Measurements from ENCODE around the gene FAM200A.
A peak's percentile ranks its signal among the peaks of the same experiment; 100 is the strongest.
"Not testable (repeated sequence)": the region's sequence is repeated elsewhere in the genome, so short reads cannot be mapped to it uniquely, and the experiment has no call there.

Gene FAM200A

DNA sequence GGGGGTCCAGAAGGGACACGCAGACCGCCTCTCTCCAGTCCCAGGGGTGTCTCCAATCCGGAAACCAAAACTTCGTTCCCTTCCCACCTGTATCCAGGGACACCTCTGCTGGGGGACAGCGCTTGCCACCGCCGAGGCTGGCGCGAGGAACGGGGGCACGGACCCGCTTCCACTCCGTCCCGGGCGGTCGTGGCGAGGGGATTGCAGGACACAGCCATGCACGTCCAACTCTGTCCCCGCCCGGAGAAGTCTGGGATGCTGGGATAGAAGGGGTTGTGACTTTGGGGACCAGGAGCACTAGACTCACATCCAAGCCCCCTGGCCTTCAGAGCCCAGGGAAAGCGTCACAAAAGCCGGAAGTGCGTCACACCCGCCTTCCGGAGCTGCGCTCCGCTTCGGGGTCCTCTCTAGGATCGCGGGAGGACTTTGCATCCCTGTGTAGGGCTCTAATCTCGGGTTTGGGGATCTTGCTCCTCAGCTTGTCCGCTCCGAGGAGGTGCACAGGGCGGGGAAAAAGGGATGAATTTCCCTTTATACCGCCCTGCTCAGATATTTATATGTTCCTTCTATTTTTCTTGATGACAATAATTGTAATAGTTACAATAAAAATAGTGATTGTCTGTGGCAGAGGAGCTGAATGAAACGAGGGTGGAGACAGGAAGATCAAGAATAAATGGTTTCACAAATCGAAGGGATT is at the start of gene FAM200A:
TSS of gene FAM200A (minus strand) at position 348 of the 697 bp plus-strand sequence. CDS start 3,707 bp downstream, outside the sequence.
- DNase-seq (ENCODE audit: low read depth in 2 of 2) = peak; percentile 72 to 82

DNA sequence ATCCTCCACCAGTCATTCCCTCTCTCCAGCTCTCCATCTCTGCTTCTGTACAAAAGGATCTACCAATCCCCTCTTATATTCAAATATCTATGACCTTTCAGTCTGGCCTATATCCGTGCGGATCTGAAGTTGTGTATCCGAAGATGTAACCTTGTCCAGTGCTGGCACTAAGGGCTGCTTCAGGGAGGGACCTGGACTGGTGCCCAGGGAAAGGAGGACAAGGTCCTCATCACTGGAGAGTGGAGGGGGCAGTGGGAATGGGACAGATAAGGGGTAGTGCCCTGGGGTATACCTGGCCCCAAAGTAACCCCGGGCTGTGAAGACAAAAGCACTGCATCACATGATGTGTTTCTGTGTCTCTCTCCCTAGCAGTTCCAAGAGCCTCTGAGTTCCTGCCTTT is 47.9 kb upstream of the FAM200A start:
- DNase-seq (ENCODE audit: low read depth in 2 of 2) = no peak

DNA sequence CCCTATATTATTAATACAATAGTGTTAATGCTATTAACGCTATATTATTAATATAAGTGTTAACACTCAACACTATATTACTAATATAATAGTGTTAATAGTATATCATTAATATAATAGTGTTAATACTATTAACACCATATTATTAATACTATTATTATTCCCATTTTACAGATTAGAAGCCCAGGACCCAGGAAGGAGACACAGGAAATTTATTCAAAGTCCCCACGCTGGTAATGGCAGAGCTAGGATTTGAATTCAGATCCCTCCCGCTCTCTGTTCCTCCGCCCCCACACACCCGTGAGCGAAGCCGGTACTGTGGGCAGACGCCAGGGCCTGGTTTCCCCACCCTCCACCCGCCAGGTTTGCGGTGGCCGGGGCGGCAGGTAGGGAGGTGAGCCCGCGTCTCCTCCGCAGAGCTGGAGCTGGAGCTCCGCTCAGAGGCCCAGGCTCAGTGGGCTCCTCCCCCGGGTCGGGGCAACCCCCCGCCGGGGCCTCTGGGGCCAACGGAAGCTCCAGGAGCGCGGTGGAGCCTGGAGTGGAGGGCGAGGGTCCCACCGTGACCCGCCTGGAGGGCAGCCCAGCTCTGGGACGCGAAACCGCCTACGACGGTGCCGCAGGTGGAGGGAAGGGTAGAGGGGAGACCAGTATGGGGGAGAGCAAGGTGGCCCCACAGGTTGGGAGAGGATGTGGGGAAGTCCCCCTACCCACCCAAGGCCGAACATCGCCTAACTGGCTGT is 46.0 kb upstream of the FAM200A start, which contains the start of gene TMEM225B:
TSS of gene TMEM225B (plus strand) at position 506 of the 740 bp plus-strand sequence. CDS start 6,122 bp downstream, outside the sequence.
- DNase-seq (ENCODE audit: low read depth in 2 of 2) = no peak

DNA sequence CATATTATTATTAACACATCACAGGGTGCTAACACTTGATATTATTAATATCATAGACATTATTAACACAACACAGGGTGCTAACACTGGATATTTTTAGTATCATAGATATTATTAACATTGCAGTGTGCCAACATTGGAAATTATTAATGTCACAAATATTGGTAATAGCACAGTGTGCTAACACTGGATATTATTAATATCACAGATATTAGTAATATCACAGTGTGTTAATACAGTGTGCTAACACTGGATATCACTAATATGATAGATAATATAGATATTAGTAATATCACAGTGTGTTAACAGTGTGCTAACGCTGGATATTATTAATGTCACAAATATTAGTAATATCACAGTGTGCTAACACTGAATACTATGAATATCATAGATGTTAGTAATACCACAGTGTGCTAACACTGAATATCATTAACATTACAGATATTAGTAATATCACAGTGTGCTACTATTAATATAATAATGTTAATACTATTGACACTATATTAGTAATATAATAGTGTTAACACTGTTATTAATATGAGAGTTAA is 44.6 kb upstream of the FAM200A start:
- no peak for DNase-seq (ENCODE audit: low read depth in 2 of 2)

DNA sequence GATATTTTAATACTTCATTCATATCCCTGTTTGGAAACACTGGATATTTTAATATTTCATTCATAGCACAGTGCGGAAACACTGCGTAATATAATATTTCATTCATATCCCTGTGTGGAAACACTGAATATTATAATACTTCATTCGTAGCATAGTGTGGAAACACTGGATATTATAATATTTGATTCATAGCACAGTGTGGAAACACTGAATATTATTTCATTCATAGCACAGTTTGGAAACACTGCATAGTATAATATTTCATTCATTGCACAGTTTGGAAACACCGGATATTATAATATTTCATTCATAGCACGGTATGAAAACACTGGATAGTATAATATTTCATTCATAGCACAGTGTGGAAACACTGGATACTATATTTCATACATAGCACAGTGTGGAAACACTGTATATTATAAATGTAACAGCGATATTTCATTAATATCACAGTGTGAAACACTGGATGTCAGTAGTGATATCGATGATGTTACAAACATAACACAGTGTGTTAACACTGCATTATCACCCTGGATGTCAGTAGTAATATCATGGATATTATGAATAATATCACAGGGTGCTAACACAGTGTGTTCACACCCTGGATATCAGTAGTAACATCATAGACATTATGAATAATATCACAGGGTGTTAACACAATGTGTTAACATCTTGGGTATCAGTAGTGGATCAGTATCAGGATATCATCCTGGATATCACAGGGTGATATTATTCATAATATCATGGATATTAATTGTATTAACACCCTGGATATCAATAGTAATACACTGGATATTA is 43.2 kb upstream of the FAM200A start:
- DNase-seq (ENCODE audit: low read depth in 2 of 2) = no peak

DNA sequence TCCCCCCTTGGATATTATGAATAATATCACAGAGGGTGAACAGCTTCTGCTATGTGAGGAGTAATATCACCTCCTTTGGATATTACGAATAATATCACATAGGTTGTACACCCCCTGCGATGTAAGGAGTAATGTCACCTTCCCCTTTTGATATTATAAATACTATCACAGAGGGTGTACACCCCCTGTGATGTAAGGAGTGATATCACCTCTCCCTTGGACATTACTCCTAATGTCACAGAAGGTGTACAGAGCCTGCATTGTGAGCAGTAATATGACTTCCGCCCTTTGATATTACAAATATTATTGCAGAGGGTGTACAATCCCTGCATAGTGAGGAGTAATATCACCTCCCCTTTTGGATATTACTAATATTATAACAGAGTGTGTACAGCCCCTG is 37.0 kb upstream of the FAM200A start:
- DNase-seq (ENCODE audit: low read depth in 2 of 2) = no peak

DNA sequence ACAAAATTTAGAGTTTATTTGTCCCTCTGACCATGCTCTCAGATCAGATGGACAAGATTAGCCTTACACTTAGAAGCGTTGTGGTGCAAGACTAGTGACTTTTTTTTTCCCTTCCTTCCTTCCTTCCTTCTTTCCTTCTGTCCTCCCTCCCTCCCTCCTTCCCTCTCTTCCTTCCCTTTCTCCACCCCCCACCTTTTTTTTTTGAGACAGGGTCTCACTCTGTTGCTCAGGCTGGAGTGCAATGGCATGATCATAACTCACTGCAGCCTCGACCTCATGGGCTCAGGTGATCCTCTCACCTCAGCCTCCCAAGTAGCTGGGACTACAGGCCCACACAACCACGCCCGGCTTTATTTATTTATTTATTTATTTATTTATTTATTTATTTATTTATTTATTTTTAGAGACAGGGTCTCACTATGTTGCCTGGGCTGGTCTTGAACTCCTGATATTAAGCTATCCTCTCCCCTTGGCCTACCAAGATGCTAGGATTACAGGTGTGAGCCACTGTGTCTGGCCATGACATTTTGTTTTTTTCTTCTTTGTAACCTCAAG is 28.9 kb upstream of the FAM200A start:
- DNase-seq (ENCODE audit: low read depth in 2 of 2) = not testable (repeated sequence)

DNA sequence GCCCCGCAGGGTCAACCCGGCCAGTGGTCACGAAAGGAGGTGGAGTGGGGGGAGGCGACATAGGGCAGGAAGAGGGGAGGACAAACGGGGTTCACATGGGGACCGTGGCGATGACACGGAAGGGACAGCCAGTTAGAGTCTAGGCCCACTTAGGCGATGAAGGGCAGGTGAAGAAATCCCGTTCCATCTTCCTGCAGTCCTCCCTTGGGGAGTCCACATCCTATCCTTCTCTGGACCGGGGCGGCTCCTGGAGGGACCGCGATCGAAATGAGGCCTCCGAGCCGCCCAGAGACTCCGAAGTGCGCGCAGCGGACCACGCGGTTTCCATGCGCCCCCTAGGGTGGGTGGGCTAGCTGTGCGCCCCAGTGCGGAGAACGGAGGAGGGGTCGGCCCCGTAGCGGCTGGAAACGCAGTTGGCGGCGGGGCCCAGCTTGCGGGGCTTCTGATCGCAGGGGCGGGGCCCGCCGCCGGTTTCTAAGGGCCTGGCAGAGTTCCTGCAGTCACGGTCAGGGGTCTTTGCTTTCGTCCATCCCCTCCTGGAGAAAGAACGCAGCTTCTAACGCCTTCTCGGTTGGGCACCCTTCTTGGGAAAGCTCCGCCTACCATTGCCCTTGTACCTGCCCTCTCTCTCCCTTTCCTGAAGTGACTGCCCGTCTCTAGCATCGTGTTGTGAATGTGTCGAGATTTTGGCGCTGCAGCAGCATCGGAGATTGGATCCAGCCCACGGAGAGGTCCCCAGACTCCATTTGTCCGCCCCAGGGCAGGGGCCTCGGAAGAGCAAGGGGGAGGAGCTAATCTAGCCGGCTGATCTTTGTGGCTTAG is 28.3 kb upstream of the FAM200A start:
- DNase-seq (ENCODE audit: low read depth in 2 of 2) = peak; percentile 33 to 38

DNA sequence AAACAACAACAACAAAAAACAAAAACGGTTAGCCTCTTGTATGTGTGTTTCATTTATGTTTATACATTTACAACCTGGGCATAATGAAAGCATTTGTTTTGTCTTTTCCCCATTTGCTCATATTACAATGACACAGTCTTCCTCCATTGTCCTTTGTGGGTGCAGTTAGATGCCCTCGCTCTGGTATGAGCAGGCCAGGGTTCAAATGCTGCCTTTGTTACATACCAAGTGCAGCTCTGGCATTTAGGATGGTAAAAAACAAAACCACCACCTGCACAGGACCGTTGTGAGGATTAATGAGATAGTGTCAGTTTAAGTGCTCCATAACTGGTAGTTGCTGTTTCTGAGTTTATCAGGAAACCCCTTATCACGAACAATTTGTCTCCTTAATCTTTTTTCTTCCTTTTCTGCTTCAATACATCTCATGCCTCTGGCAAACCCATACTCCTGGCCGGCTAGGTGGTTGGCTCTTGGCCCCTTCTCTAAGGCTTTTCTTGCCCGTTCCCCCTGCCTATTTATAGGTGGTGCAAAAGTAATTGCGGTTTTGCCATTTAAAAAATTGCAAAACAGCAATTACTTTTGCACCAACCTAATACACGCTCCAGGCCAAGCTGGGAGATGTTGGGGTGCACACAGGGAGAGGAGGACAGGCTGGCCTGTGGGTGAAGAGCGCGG is 27.5 kb upstream of the FAM200A start:
- no peak for DNase-seq (ENCODE audit: low read depth in 2 of 2)

DNA sequence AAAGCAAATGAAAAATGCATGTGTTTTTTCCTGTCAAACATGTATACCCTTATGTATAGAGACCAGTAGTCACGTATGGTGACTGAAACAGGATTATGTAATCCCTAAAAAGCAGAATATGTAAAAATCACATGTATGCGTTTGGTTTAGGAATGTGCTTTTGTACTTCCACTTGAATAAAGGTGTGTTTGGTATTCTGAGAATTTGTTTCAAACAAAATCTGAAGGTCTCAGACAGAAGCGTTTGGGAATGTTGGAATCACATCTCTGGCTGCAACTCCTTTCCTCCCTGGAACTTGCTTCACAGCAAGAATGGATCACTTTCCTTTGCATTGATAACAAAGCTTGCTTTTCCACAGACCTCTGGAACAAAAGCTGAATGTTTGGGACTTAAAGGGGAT is 24.3 kb upstream of the FAM200A start:
- no peak for DNase-seq (ENCODE audit: low read depth in 2 of 2)

DNA sequence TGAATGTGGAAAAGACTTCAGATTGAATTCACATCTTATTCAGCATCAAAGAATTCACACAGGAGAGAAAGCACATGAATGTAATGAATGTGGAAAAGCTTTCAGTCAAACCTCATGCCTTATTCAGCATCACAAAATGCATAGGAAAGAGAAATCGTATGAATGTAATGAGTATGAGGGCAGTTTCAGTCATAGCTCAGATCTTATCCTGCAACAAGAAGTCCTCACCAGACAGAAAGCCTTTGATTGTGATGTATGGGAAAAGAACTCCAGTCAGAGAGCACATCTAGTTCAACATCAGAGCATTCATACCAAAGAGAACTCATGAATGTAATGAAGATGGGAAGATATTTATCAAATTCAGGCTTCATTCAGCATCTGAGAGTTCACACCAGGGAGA is 21.3 kb upstream of the FAM200A start:
- DNase-seq (ENCODE audit: low read depth in 2 of 2) = no peak

DNA sequence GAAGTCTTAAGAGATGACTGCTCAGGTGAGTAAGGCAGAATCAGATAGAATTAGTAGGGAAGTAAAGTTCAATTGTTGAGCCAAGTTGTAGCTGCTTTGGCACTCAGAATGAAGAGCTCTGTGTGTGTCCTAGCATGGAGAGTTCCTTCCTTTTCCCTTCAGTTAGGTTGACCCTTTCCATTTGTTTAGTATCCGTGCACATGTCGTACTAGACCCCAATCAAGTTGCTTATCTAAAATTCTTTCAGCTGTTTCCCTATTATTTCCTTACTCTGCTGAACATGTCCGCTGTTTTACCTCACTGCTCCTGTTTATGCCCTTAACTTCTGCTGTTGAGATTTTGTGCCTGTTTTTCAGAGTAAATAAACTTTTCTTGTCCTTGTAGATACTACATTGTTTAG is 19.9 kb upstream of the FAM200A start:
- no peak for DNase-seq (ENCODE audit: low read depth in 2 of 2)

DNA sequence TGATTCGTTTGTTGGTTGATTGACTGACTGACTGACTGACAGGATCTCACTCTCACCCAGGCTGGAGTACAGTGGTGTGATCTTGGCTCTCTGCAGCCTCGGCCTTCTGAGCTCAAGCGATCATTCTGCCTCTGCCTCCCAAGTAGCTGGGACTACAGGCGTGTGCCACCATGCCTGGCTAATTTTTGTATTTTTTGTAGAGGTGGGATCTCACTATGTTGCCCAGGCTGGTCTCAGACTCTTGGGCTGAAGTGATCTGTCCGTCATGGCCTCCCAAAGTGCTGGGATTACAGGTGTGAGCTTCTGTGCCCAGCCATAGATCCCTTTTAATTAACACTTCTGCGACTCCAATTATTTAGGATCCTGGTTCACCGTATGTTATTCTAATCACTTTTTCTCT is 16.9 kb upstream of the FAM200A start:
- DNase-seq (ENCODE audit: low read depth in 2 of 2) = not testable (repeated sequence)

DNA sequence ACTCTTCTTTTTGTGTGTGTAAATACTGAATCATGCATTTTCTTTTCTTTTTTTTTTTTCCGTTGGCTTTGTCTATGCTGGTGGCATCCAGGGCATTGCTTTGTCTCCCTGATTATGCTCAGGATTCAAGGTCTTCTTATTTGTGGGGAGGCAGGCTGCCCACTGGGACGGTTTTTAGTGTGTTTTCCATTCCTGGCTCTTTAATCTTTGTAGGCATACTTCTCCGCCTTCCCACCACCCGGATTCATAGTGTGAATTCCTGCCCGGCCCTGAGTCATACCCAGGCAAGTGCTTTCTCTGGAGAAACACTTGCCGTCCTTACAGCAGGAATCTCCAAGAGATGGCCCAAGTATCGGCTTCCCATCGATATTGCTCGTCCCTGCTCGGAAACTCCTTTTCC is 11.7 kb upstream of the FAM200A start:
- no peak for DNase-seq (ENCODE audit: low read depth in 2 of 2)

DNA sequence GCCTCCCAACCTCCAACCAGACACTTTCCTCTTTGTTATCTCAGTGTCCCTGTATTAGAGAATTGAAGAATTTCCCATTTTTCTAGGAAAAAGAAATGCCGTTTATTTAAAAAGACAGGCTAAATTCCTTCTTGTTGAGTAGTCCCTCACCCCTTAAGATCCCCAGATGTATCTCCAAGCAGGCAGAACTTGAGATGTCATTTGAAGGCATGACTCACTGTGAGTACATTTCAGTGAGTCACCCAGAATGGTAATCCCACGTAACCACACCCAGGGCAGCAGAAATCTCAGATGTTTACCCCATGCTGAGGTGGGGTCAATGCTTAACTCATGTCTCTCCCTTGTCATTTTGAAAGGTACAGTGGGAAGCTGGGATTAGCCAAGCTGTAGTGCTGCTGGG is 10.9 kb upstream of the FAM200A start:
- DNase-seq (ENCODE audit: low read depth in 2 of 2) = no peak

DNA sequence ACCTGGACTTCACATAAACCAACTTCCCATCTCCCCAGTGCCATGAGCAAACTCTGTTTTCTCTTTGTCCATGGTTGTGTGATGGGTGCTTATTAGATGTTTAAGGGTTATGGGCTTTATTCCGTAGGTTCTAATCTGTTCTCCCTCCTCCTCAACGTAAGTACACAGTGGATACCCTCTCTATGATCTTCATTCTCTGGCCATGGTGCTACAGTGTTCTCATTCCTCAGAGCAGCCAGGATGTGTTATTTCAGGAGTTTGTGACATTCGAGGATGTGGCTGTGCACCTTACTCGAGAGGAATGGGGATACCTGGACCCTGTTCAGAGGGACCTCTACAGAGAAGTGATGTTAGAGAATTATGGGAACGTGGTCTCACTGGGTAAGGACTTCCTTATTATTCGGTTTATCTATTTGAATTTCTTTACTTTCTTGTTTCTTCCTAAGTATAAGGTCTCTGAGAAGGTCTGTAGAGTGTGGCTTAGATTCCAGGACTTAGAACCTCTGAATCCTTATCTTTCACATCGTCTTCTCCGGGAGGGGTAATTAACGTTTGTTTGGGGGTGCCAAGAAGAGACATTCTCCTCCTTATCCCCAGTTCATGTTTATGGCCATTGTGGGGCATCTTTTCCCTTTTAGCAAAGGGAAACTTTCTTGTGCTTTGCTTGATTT is 10.3 kb upstream of the FAM200A start:
- DNase-seq (ENCODE audit: low read depth in 2 of 2) = no peak

DNA sequence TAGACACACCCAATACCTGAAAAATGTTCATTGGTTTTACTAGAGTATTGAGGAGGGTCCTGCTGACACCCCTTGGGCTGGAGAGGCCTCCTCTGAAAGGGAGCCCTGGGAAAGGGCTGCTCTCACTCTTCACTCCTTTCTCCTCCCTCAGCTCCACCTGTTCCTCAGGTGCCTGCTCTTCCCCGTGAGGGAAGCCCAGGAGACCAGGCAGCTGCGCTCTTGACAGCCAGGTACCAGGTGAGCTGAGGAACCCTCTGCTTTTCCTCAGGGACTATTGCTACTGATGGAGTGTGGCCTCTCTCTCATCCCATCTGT is 9.8 kb upstream of the FAM200A start:
- DNase-seq (ENCODE audit: low read depth in 2 of 2) = no peak

DNA sequence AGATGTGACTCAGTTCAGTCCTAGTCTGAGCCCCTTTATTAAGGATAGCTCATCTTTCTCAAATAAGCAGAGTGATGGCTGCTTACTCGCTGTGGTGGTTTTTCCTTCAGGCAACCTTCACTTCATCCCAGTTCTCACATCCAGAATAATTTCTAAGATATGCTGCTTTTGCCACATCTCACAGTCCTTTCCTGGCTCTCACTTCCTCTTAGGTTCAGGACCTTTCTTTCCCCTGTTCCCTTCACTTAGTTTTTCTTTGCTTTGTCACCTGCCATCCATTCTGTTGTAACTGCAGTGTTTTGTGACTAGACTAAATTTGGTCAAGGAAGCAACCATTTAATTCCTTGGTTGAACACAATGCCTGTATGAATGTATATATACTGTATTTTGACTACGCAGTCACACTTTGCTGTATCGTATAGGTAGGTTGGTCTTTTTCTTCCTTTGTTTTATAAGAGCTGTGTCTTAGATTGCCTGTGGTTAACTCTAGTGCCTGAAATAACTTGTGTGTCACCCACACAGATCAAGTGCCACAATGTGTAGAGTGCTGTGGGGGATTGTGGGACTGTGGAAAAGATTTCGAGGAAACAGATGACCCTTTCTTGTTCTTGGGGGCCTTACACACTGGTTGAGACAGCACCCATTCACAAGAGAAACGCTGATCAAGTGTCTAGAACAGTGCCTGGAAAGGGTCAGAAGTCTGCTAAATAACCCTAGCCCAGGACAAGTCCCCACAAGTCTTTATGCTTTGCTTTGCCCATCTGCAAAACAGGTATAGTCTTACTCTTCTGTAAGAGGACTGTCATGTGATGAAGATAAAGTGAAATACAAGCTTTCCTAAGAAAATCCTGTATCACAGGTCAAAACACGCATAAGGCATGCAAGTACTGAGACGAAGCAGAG is 9.2 kb upstream of the FAM200A start:
- no peak for DNase-seq (ENCODE audit: low read depth in 2 of 2)
